Transverse colon (tissue), 3 donors: ENCODE data around the gene TSPAN6.

Experiments used
- CTCF ChIP-seq, 5 experiments: fragments of 200-600 bp in 3 of 5; fragments of 450-650 bp in 2 of 5; sonication (generic) in 3 of 5; IDR thresholded peaks; 1 replicate in 2 of 5; 2 replicates in 3 of 5; pipeline ENCODE4 v1.5.1; 2016 to 2017; ENCODE audit warnings: antibody characterized with exemption in 5 of 5, inconsistent platforms in 3 of 5, mild to moderate bottlenecking in 2 of 5, moderate library complexity in 1 of 5
- EP300 ChIP-seq: sonication (generic); formaldehyde crosslinking; IDR thresholded peaks from one replicate; pipeline ENCODE4 v1.6.1; 2017; ENCODE audit warnings: antibody characterized with exemption, low read depth
- POLR2A ChIP-seq: fragments of 450-650 bp; IDR thresholded peaks from one replicate; pipeline ENCODE4 v1.6.1; 2016; ENCODE audit warnings: antibody characterized with exemption, mild to moderate bottlenecking, moderate library complexity

GRCh38 chrX:100625985-100626491 is 10.6 kb downstream of the TSPAN6 start:
- TF ChIP-seq POLR2A, result no peak
- TF ChIP-seq CTCF (IDR thresholded peaks at IDR 0.05), result no peak
- no peak for TF ChIP-seq EP300
